Left colon (tissue), 2 donors: Measurements from ENCODE around the gene SEMA6D. TPM values are rescaled to one million over a fixed set of nuclear protein-coding genes. Genes with fewer than 3 reads are reported as not detected.
"Not testable (repeated sequence)": the region's sequence is repeated elsewhere in the genome, so short reads cannot be mapped to it uniquely, and the experiment has no call there.

Experiments used
- ATAC-seq: fragments of 200-7000 bp; cut with Tn5 transposase; one replicate; pipeline ENCODE4 v1.9.1; 2020; ENCODE audit warnings: mild to moderate bottlenecking, moderate library complexity
- DNase-seq, 2 donors: peaks; one replicate each; pipeline ENCODE4 v3.0.0-alpha.2; 2020
- intact Hi-C, 2 donors: fragments of 100-400 bp; cut with DNase I in 1 of 2; cut with micrococcal nuclease in 1 of 2; formaldehyde crosslinking; loops; one replicate each; pipeline versions ENCODE4 v1.11.2 to v1.14.0; 2022; cut with DNase I, micrococcal nuclease
- total RNA-seq, 2 donors: library from RNA; stranded (reverse); fragmentation: NEBNext Ultra II Directional; extraction: Animal tissue kit (Norgen Biotek cat#: 25700); gene quantifications; one replicate each; pipeline ENCODE4 v1.2.1, GENCODE V29; 2021
- donor health status: DM: no; HTN: no; CAD: no.
- donor health status: DM: yes; HTN: yes; CAD: no.

SEMA6D gene
- total RNA-seq, 2 donors from 2014 or later: 34.4 to 52.6 TPM

- DNase-seq: no peak
- ATAC-seq: peak; percentile 51
- intact Hi-C loops: no loop called here
These were observed 19.0 kb downstream of the SEMA6D start for GRCh38 chr15:47736143-47736786.

GRCh38 chr15:47737477-47737876 lies 20.2 kb downstream of the SEMA6D start:
- no peak for DNase-seq
- intact Hi-C loops: no loop called here
- ATAC-seq: peak; percentile 6

DNA sequence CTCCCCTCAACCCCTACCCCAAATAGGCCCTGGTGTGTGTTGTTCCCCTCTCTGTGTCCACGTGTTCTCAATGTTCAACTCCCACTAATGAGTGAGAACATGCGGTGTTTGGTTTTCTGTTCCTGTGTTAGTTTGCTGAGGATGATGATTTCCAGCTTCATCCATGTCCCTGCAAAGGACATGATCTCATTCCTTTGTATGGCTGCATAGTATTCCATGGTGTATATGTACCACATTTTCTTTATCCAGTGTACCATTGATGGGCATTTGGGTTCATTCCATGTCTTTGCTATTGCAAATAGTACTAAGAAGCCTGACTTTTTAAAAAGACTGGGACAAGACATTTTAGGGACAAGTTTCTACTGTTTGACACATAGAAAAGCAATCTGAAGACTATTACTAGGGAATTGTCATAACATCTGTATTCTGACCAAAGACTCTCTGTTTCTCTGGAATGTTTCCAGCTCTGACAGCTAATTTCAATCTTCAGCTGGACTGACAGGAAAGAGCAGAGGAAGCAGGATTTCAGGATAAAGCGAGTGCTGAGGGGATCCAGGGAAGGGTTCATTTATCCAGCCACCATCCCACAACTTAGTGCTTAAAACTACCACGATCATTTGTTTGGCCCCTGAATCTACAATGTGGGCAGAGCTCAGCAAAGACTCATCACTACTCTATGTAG lies 21.0 kb downstream of the SEMA6D start:
- ATAC-seq, DNase-seq, intact Hi-C loops: not testable (repeated sequence)

GRCh38 chr15:47741082-47741481 lies 23.8 kb downstream of the SEMA6D start:
- intact Hi-C loops: no loop called here
- ATAC-seq: no peak

DNA sequence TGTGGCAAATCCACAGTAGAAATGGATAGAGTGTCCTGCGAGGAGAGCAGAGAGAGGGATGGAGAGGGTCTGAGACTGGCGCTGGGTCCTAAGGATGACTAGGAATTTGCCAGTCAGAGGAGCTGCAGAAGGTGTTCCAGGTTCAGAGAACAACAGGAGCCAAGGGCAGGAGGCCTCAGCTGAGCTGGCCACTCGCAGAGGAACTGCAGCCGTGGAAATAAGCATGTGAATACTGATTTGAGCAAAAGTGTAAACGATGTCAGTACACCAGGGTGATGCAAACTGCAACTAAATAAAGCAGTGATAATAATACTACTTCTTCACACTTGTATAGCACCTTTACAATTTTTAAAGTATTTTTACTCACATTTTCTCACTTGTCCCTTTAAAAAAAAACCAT lies 24.6 kb downstream of the SEMA6D start:
- intact Hi-C loops: no loop called here
- ATAC-seq (no peak), DNase-seq (no peak)

More at GRCh38 chr15:47741082-47741481, 23.8 kb downstream of the SEMA6D start:
- no peak for DNase-seq

GRCh38 chr15:47742334-47742733 lies 25.0 kb downstream of the SEMA6D start:
- DNase-seq: no peak
- intact Hi-C loops: no loop called here
- no peak for ATAC-seq

- DNase-seq (no peak), ATAC-seq (no peak)
- intact Hi-C loops: no loop called here
These were observed 25.4 kb downstream of the SEMA6D start for GRCh38 chr15:47742742-47743141.

DNA sequence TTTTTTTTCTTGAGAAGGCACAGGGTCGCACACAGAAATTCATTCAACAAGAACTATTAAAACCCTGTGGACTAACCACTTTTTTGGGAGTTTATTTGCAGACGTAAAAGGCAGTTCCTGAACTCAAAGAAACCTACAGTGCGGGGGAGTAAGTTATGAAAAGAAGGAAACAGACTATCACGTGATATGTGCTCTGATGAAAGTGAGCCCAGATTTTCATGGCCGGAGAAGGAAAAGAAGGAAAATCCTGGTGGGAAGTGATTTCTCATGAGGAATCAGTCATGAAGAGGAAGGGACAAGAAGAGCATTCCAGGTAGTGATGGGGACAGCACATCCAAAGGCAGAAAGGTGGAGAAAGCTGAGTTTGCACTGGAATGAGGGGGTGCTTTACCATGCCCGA lies 26.1 kb downstream of the SEMA6D start:
- intact Hi-C loops: no loop called here
- ATAC-seq (no peak), DNase-seq (no peak)

DNA sequence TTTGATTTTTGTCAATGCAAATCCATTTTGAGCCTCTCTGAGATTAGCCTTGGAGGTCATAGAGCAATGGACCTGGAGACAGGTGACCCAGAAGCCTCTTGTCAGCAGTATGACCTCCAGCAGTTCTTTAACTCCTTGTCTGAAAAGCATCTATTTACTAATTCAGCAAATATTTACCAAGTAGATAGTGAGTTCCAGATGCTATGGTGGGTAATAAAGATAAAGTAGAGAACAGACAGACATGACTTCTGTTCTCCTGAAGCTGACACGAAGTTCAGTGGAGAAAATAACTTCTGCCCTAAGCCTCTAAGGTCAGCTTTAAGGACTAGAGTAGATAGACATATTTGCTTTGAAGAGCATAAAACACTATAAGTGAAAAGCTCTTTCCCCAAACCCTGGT lies 26.6 kb downstream of the SEMA6D start:
- no peak for DNase-seq
- intact Hi-C loops: no loop called here

DNA sequence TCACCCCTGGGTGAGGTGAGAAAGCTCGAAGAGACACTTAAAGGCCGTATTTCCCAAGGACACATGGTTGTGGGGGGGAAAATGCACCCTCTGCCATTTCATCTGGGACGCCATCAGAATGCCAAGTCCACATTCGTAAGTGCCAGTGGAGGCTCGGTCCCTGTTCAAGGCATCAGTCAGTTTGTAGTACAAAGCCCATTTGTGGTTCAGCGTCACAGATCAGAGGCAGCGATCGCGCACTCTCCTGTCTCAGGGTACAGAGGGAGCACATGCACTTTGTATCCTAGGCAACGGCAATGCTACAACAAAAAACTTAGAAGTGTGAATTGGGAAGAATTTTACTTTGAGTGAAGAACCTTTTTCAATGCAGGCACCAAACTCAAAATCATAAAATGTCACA lies 27.2 kb downstream of the SEMA6D start:
- DNase-seq: no peak
- intact Hi-C loops: no loop called here
- no peak for ATAC-seq

More for the DNA sequence above, 26.6 kb downstream of the SEMA6D start:
- peak; percentile 20 for ATAC-seq

DNA sequence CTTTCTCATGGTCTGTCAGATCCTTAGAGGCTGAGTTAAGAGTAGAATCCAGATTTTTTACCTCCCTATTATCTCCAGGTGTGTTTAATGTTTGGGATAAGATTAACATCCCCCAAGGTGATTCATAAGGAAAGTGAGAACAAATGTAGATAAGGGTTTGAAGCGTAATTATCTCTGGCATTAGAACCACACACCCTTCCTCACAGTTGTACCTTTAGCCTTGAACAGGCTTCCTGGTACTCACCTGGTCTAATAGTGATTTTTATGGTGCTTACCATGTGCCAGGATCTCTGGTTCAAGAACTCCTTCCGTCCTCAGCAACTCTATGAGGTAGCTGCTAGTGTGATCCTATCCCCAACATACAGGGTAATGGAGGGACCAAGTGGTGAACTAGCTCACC lies 27.7 kb downstream of the SEMA6D start:
- no peak for DNase-seq
- peak; percentile 91 for ATAC-seq
- intact Hi-C loops: no loop called here

- no peak for ATAC-seq
- intact Hi-C loops: no loop called here
- no peak for DNase-seq
These were observed 29.2 kb downstream of the SEMA6D start for GRCh38 chr15:47746516-47746915.

DNA sequence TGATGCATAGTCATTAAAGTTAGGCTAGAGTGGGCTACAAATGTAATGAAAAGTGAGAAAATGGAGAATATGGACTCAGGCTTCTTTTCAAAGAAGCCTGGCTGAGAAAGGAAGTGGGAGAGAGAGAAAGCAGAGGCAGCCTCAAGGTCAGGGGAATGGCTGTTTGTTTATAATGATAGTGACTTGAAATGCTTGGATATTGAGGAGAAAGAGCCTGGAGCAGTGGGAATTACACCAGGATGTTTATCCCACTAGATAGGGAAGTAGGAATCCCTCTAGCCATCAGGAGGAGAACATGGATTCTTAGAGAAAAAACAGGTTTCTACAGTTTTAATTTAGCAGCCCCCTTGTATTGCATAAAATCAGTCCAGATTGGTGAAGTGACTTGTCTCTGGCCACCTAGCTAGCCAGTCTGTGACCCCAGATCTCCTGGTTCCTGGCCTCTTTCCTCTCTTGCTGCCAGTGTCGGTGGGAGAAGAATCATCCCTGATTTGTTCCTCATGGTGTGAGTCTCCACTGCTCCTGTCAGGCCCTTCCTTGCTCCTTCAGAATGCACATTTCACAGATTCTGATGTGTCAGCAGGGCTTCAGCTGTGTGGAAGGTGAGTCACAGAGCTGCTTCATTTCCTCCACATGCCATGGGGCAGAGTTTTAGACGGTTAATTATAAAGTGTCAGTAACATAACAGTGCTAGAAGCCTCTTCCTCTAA lies 32.9 kb downstream of the SEMA6D start:
- ATAC-seq: peak; percentile 15
- DNase-seq: no peak
- intact Hi-C loops: no loop called here

GRCh38 chr15:47750740-47751262 lies 33.5 kb downstream of the SEMA6D start:
- ATAC-seq (no peak), DNase-seq (no peak)
- intact Hi-C loops: no loop called here

GRCh38 chr15:47753591-47753990 lies 36.3 kb downstream of the SEMA6D start:
- peak; percentile 38 for ATAC-seq
- intact Hi-C loops: no loop called here
- no peak for DNase-seq

DNA sequence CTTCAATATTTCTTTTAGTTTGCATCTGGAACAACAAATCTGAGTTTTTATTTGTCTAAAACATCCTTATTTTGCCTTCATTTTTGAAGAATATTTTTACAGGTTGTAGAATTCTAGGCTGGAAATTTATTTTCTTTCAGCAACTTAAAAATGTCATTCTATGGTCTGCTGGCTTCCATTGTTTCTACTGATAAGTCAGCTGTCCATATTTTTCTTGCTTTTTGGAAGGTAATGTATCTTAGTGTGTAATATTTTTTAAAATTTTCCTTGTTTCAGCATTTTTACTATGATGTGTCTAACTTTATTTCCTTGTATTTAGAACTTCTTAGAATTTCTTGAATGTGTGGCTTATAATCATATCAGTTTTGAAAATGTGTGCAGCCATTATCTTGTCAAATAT lies 37.0 kb downstream of the SEMA6D start:
- no peak for ATAC-seq
- intact Hi-C loops: no loop called here
- DNase-seq: no peak

DNA sequence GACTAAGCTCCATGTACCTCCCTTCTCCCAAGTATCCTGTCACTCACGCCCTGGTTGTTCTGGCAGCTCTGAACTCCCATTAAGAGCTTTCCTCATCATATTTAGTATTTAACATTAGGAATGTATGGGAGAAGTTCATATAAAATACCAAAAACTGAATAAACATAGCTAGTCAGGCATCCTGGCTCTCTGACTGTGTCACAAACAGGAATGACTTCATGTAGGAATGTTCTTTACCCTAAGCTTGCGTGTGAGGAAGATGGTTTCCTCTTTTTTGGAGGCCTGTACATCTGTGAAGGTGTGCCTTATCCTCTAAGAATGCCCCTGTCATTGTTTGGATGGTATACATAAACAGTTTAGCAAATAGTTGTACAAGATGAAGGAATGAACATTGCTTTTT lies 38.6 kb downstream of the SEMA6D start:
- intact Hi-C loops: no loop called here
- DNase-seq (no peak), ATAC-seq (no peak)

- intact Hi-C loops: no loop called here
- ATAC-seq: peak; percentile 90
- DNase-seq: peak in 1 of 2 donors; percentile 27
These were observed 39.6 kb downstream of the SEMA6D start for GRCh38 chr15:47756872-47757271.

GRCh38 chr15:47757331-47757730 lies 40.0 kb downstream of the SEMA6D start:
- no peak for ATAC-seq
- no peak for DNase-seq
- intact Hi-C loops: no loop called here

GRCh38 chr15:47762621-47763020 lies 45.3 kb downstream of the SEMA6D start:
- DNase-seq (no peak), ATAC-seq (no peak)
- intact Hi-C loops: no loop called here
